AG04450 (cell line): ENCODE results near the gene PRKCZ. TPM values are rescaled to one million over a fixed set of nuclear protein-coding genes. Genes with fewer than 3 reads are reported as not detected.
"Not testable (repeated sequence)": the region's sequence is repeated elsewhere in the genome, so short reads cannot be mapped to it uniquely, and the experiment has no call there.

ENCODE experiments used
- CTCF ChIA-PET: fragments of 300-600, 350-600 bp; formaldehyde crosslinking; extraction: SDS; loops from one replicate; lab custom pipeline; 2022; ENCODE audit warnings: antibody characterized with exemption, inconsistent platforms; lab: Charles Lee
- POLR2A ChIA-PET: fragments of 350-600 bp; formaldehyde crosslinking; extraction: SDS; loops from one replicate; lab custom pipeline; 2021; ENCODE audit warnings: antibody characterized with exemption, inconsistent platforms; lab: Yijun Ruan, JAX
- DNase-seq: peaks from one replicate; pipeline ENCODE4 v3.0.0-alpha.2; 2011; ENCODE audit warnings: low read depth, low spot score
- H3K27ac ChIP-seq: one replicate; pipeline ENCODE4 v1.5.1; 2012; ENCODE audit warnings: low read depth, low read length, control low read depth
- H3K27me3 ChIP-seq: one replicate; pipeline ENCODE4 v1.6.0; 2012; ENCODE audit warnings: low read length; ENCODE audit not compliant: control insufficient read depth, insufficient read depth
- H3K4me3 ChIP-seq: 2 replicates; pipeline ENCODE4 v1.5.1; 2011; ENCODE audit warnings: mild to moderate bottlenecking, low read depth, low read length, control low read depth
- H3K9me3 ChIP-seq: 2 replicates; pipeline ENCODE4 v1.5.1; 2012; ENCODE audit warnings: low read length; ENCODE audit not compliant: control insufficient read depth, insufficient read depth
- CTCF ChIP-seq: IDR thresholded peaks from 2 replicates; pipeline ENCODE4 v1.5.1; 2011; ENCODE audit warnings: low read depth, low read length, control low read depth, inconsistent platforms
- polyA plus RNA-seq: library from polyadenylated mRNA; depleted of rRNA; stranded (reverse); fragments of >200 nt; gene quantifications from 2 replicates; pipeline ENCODE4 v1.2.3, GENCODE V29; 2011

PRKCZ gene
- polyA plus RNA-seq, 1 experiment, result 3.0 TPM

GRCh38 chr1:2113620-2114135 is 63.5 kb downstream of the PRKCZ start:
- Histone ChIP-seq H3K27me3 (peaks cover 26% of the 10 kb centered on the region), H3K9me3 (peaks cover 5% of the 10 kb centered on the region), H3K4me3 (no peak overlapping the region), H3K27ac (no peak overlapping the region)
- DNase-seq, result no peak
- ChIA-PET POLR2A (no interaction called here), CTCF (interaction anchor here (0.6 kb wide), 1 partner anchor 85 kb away, joined by 4 read pairs; no protein-coding TSS in a partner anchor)
- TF ChIP-seq CTCF, result no peak

- POLR2A ChIA-PET, H3K9me3 ChIP-seq, H3K27ac ChIP-seq, DNase-seq, H3K4me3 ChIP-seq: not testable (repeated sequence)
- CTCF ChIA-PET, result interaction anchor here (2.7 kb wide), 1 partner anchor 60 kb away, joined by 10 read pairs; no protein-coding TSS in a partner anchor
- H3K27me3 ChIP-seq, result peaks cover 26% of the 10 kb centered on the region
These were observed 64.4 kb downstream of the PRKCZ start for GRCh38 chr1:2114635-2115007.

GRCh38 chr1:2115008-2115641 is 64.9 kb downstream of the PRKCZ start:
- CTCF ChIA-PET, result interaction anchor here (2.7 kb wide), 1 partner anchor 59 kb away, joined by 10 read pairs; no protein-coding TSS in a partner anchor
- DNase-seq, result no peak
- Histone ChIP-seq H3K4me3 (no peak overlapping the region), H3K27ac (no peak overlapping the region), H3K27me3 (peaks cover 26% of the 10 kb centered on the region), H3K9me3 (peaks cover 5% of the 10 kb centered on the region)
- TF ChIP-seq CTCF, result no peak
- POLR2A ChIA-PET, result no interaction called here

GRCh38 chr1:2115702-2116341 is 65.6 kb downstream of the PRKCZ start:
- no peak overlapping the region for H3K27ac ChIP-seq
- no peak overlapping the region for H3K4me3 ChIP-seq

GRCh38 chr1:2119886-2120285 is 69.7 kb downstream of the PRKCZ start:
- Histone ChIP-seq H3K9me3 (peaks cover 21% of the 10 kb centered on the region), H3K27me3 (peaks cover 20% of the 10 kb centered on the region), H3K4me3 (no peak overlapping the region), H3K27ac (no peak overlapping the region)
- POLR2A ChIA-PET, result no interaction called here
- TF ChIP-seq CTCF, result no peak
- CTCF ChIA-PET, result interaction anchor here (0.7 to 1.5 kb wide), 2 partner anchors 11 to 55 kb away, joined by 3 to 4 read pairs; no protein-coding TSS in a partner anchor
- no peak for DNase-seq

More at GRCh38 chr1:2115702-2116341, 65.6 kb downstream of the PRKCZ start:
- Histone ChIP-seq H3K9me3 (peaks cover 5% of the 10 kb centered on the region), H3K27me3 (peaks cover 26% of the 10 kb centered on the region)
- TF ChIP-seq CTCF, result no peak
- no peak for DNase-seq
- ChIA-PET CTCF (interaction anchor here (2.7 kb wide), 1 partner anchor 59 kb away, joined by 10 read pairs; no protein-coding TSS in a partner anchor), POLR2A (no interaction called here)
